HepG2 (cell line): ENCODE results near the gene VARS1. TPM values are rescaled to one million over a fixed set of nuclear protein-coding genes. Genes with fewer than 3 reads are reported as not detected.

ENCODE experiments used
- IRF9 ChIP-seq: sonication (generic); formaldehyde crosslinking; IDR thresholded peaks from 2 replicates; pipeline ENCODE4 v1.8.0; 2022; ENCODE audit warnings: missing genetic modification reagents, mild to moderate bottlenecking, borderline replicate concordance
- MTF1 ChIP-seq: sonication (generic); formaldehyde crosslinking; IDR thresholded peaks from 2 replicates; pipeline ENCODE4 v1.5.0; 2020; ENCODE audit warnings: missing genetic modification reagents
- RFX5 ChIP-seq: IDR thresholded peaks from 2 replicates; pipeline ENCODE4 v1.6.1; 2011; ENCODE audit warnings: low read depth, low read length, improper control_type of control experiment
- SNAPC2 ChIP-seq: sonication (generic); formaldehyde crosslinking; IDR thresholded peaks from 2 replicates; pipeline ENCODE4 v1.8.1; 2022; ENCODE audit warnings: mild to moderate bottlenecking, missing genetic modification reagents
- TEAD3 ChIP-seq: optimal IDR thresholded peaks from 2 replicates; pipeline ENCODE3; 2016; ENCODE audit warnings: borderline replicate concordance
- ZNF44 ChIP-seq: sonication (generic); formaldehyde crosslinking; IDR thresholded peaks from 2 replicates; pipeline ENCODE4 v1.5.1; 2020; ENCODE audit warnings: mild to moderate bottlenecking, missing genetic modification reagents
- ZNF496 ChIP-seq: sonication (generic); formaldehyde crosslinking; IDR thresholded peaks from 2 replicates; pipeline ENCODE4 v1.8.1; 2023; ENCODE audit warnings: mild to moderate bottlenecking, moderate library complexity, missing genetic modification reagents; ENCODE audit not compliant: insufficient replicate concordance
- ZNF7 ChIP-seq: IDR thresholded peaks from 2 replicates; pipeline ENCODE4 v1.6.1; 2016; ENCODE audit warnings: missing biosample characterization, missing genetic modification reagents
- ZNF792 ChIP-seq: IDR thresholded peaks from 2 replicates; pipeline ENCODE4 v1.6.1; 2016
- polyA plus RNA-seq, 8 experiments: library from polyadenylated mRNA; depleted of rRNA in 3 of 8; stranded (reverse) in 7 of 8; unstranded in 1 of 8; fragments of >200 nt; fragmentation: Illumina TruSeq in 4 of 8; extraction: Trizol in 4 of 8; gene quantifications; 2 replicates each; pipeline versions ENCODE4 v1.2.1 to v1.2.3, GENCODE V29; 2011 to 2016; ENCODE audit warnings: low read depth in 4 of 8, missing spikeins in 1 of 8, mixed read lengths in 1 of 8; ENCODE audit not compliant: insufficient read depth in 1 of 8
- total RNA-seq, 5 experiments: library from RNA; depleted of rRNA; stranded (reverse); fragments of >200 nt; fragmentation: Illumina TruSeq; extraction: Trizol; gene quantifications; 2 replicates each; pipeline ENCODE4 v1.2.3, GENCODE V29; 2016; ENCODE audit warnings: low read depth in 1 of 5
- TF ChIP-seq, protein P1 (sequence below): sonication (generic); formaldehyde crosslinking; IDR thresholded peaks from 2 replicates; pipeline ENCODE4 v1.4.0; 2020; ENCODE audit warnings: missing genetic modification reagents, borderline replicate concordance

Gene VARS1
- total and polyA plus RNA-seq, 2 of the 13 experiments (the other 11 are each of a cell fraction or from before 2014, with no cell fraction given): 14.7 to 56.1 TPM

DNA sequence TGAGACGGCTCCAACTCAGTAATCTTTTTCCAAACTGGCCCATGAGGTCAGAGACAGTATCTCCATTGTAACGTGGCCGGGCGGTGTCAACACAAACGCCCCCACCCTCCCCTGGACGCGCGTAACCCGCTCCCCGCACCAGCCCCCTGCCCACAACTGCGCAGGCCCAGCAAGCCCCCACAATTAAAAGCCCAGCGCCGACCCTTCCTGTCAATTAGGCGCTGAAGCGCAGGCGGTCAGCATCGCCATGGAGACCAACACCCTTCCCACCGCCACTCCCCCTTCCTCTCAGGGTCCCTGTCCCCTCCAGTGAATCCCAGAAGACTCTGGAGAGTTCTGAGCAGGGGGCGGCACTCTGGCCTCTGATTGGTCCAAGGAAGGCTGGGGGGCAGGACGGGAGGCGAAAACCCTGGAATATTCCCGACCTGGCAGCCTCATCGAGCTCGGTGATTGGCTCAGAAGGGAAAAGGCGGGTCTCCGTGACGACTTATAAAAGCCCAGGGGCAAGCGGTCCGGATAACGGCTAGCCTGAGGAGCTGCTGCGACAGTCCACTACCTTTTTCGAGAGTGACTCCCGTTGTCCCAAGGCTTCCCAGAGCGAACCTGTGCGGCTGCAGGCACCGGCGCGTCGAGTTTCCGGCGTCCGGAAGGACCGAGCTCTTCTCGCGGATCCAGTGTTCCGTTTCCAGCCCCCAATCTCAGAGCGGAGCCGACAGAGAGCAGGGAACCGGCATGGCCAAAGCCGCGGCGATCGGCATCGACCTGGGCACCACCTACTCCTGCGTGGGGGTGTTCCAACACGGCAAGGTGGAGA is 19.7 kb upstream of the VARS1 start, which contains the start of the genes HSPA1A and HSPA1L (continued):
- TF ChIP-seq TEAD3 (CRISPR knock-in tag): peak; percentile 51
- TF ChIP-seq ZNF792 (CRISPR knock-in tag): peak; percentile 25; the same call in 1 of the 2 replicates
- 0 out of 2 replicates have a peak, but pooled peaks have one; percentile 67 for TF ChIP-seq SNAPC2
- no peak for TF ChIP-seq MTF1
- TF ChIP-seq, protein P1, sequence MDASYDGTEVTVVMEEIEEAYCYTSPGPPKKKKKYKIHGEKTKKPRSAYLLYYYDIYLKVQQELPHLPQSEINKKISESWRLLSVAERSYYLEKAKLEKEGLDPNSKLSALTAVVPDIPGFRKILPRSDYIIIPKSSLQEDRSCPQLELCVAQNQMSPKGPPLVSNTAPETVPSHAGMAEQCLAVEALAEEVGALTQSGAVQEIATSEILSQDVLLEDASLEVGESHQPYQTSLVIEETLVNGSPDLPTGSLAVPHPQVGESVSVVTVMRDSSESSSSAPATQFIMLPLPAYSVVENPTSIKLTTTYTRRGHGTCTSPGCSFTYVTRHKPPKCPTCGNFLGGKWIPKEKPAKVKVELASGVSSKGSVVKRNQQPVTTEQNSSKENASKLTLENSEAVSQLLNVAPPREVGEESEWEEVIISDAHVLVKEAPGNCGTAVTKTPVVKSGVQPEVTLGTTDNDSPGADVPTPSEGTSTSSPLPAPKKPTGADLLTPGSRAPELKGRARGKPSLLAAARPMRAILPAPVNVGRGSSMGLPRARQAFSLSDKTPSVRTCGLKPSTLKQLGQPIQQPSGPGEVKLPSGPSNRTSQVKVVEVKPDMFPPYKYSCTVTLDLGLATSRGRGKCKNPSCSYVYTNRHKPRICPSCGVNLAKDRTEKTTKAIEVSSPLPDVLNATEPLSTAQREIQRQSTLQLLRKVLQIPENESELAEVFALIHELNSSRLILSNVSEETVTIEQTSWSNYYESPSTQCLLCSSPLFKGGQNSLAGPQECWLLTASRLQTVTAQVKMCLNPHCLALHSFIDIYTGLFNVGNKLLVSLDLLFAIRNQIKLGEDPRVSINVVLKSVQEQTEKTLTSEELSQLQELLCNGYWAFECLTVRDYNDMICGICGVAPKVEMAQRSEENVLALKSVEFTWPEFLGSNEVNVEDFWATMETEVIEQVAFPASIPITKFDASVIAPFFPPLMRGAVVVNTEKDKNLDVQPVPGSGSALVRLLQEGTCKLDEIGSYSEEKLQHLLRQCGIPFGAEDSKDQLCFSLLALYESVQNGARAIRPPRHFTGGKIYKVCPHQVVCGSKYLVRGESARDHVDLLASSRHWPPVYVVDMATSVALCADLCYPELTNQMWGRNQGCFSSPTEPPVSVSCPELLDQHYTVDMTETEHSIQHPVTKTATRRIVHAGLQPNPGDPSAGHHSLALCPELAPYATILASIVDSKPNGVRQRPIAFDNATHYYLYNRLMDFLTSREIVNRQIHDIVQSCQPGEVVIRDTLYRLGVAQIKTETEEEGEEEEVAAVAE (CRISPR knock-in tag): peak; percentile 70; the same call in 1 of the 2 replicates
- TF ChIP-seq ZNF496: no peak
- no peak for TF ChIP-seq ZNF44
- peak; percentile 61; the same call in 1 of the 2 replicates for TF ChIP-seq IRF9 (CRISPR knock-in tag)
- peak; percentile 52; the same call in 1 of the 2 replicates for TF ChIP-seq RFX5
- TF ChIP-seq ZNF7 (CRISPR knock-in tag): no peak
